Measurements from ENCODE around the gene KRTAP17-1.

The KRTAP17-1 gene

DNA sequence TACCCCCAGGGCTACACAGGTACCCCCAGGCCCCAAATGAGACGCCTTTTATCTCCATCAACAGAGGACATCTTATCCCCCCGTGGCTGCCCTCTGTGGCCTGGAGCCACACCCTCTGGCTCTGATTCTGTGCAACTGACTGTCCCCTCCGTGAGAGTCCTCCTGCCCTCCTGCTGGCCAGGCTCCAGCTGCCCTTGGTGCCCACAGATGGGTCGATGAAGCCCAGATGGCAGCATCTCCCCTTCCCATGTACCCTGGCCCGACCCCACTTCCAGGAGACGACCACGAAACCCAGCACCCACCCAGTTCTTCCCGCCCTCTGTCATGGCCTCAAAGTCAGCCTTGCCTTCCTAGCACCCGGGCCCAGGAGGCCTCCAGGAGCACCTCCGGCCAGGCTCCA is 9.6 kb upstream of the KRTAP17-1 start:
- Histone ChIP-seq H3K27ac (no peak overlapping the region), H3K4me3 (ENCODE audit: low read depth in 1 of 2, low read length in 1 of 2) (no peak overlapping the region), H3K9me3 (no peaks in the 10 kb centered on the region), H3K27me3 (no peaks in the 10 kb centered on the region), H3K4me1 (ENCODE audit: control insufficient read depth in 1 of 2, insufficient read depth in 1 of 2, low read depth in 1 of 2, low read length in 1 of 2) (peaks cover 7 to 8% of the 10 kb centered on the region in 2 experiments), H3K36me3 (no peaks in the 10 kb centered on the region)
- TF ChIP-seq, protein P1, sequence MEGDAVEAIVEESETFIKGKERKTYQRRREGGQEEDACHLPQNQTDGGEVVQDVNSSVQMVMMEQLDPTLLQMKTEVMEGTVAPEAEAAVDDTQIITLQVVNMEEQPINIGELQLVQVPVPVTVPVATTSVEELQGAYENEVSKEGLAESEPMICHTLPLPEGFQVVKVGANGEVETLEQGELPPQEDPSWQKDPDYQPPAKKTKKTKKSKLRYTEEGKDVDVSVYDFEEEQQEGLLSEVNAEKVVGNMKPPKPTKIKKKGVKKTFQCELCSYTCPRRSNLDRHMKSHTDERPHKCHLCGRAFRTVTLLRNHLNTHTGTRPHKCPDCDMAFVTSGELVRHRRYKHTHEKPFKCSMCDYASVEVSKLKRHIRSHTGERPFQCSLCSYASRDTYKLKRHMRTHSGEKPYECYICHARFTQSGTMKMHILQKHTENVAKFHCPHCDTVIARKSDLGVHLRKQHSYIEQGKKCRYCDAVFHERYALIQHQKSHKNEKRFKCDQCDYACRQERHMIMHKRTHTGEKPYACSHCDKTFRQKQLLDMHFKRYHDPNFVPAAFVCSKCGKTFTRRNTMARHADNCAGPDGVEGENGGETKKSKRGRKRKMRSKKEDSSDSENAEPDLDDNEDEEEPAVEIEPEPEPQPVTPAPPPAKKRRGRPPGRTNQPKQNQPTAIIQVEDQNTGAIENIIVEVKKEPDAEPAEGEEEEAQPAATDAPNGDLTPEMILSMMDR (IDR thresholded peaks at IDR 0.05), result no peak

GRCh38 chr17:41324180-41325075 is 8.9 kb upstream of the KRTAP17-1 start:
- H3K36me3 ChIP-seq, result no peaks in the 10 kb centered on the region
- H3K4me3 ChIP-seq (ENCODE audit: low read depth in 1 of 2, low read length in 1 of 2), result no peak overlapping the region
- TF ChIP-seq, protein P1 (IDR thresholded peaks at IDR 0.05), result no peak
- H3K27ac ChIP-seq, result no peak overlapping the region
- H3K27me3 ChIP-seq, result no peaks in the 10 kb centered on the region
- no peaks in the 10 kb centered on the region for H3K9me3 ChIP-seq
- H3K4me1 ChIP-seq (ENCODE audit: control insufficient read depth in 1 of 2, insufficient read depth in 1 of 2, low read depth in 1 of 2, low read length in 1 of 2), result peaks cover 7 to 8% of the 10 kb centered on the region in 2 experiments

DNA sequence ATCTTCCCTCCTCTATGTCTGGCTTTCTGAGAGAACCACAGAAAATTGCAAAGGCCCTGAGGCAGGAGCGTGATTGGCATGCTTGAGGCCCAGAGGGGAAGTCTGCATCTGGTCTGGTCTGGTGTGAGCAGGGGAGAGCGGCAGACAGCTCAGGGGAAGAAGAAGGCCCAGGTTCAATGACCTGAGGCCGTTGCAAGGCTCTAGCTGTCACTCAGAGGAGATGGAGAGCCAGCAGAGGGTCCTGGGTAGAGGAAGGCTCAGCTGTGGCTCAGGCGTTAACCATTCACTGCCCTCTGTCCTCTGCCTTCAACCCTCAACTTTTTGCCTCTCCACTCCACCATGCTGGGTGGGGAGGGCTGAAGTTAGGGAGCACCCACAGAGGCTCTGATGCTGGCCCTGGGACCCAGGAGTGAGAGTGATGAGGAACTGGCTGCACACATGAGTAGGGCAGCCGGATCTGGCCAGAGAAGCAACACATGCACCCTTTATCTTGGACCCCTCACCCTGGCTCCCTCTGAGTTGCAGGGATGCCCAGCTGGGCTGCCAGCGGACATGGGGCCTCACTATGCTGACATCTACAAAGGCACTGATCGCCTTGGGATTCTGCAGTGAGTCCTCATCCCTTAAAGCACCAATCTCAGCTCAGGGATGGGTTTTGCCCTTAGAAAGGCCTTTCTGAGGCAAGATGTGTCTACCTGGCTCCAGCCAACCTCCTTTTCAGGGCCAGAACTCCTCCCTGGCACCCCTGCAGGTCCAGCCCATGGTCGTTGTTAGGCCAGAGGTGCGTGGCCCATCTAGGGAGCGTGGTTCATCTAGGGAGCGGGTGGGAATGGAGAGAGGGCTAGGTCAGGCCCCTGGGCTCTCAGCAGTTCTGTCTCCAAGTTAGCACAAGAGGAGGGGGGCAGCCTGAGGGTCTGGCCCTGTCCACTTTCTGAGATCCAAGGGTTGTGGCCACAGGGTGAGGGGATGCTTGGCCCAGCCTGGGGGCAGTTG is 7.7 kb upstream of the KRTAP17-1 start:
- no peak overlapping the region for H3K27ac ChIP-seq
- H3K9me3 ChIP-seq, result no peaks in the 10 kb centered on the region
- H3K36me3 ChIP-seq, result no peaks in the 10 kb centered on the region
- H3K4me3 ChIP-seq (ENCODE audit: low read depth in 1 of 2, low read length in 1 of 2), result no peak overlapping the region
- TF ChIP-seq, protein P1 (IDR thresholded peaks at IDR 0.05), result no peak
- H3K27me3 ChIP-seq, result no peaks in the 10 kb centered on the region
- peaks cover 7 to 8% of the 10 kb centered on the region in 2 experiments for H3K4me1 ChIP-seq (ENCODE audit: control insufficient read depth in 1 of 2, insufficient read depth in 1 of 2, low read depth in 1 of 2, low read length in 1 of 2)

DNA sequence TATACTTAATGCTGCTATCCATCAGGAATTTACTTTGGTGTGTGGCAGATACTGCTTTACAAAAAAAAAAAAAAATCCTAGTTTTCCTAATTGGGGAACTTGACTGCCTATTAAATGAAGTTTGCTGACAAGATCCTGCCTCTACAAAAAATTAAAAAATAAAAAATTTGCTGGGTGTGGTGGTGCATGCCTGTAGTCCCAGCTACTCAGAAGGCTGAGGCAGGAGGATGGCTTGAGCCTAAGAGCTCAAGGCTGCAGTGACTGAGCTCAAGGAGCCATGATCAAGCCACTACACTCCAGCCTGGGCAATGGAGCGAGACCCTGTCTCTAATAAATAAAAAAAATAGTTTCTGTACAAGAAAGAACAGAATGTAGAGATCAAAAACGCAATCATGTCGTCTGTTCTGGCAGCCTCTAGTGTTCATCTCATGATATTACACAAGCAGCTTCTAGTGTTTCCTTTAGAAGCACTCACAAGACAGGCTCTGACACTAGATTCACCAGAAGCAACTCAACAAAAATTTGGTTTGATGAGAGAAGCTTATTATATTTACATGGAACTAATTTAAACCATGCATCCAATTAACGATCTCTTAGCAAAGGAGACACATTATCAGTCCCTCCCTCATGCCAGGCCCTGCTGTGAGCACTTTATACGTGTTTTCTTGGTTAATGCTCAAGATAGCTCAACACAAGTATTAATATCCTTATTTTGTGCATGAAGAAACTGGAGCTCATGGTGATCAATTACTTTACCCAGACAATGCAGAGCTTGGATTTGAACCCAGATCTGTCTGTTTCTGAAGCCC is 6.8 kb upstream of the KRTAP17-1 start:
- TF ChIP-seq, protein P1 (IDR thresholded peaks at IDR 0.05), result no peak
- Histone ChIP-seq H3K4me1 (ENCODE audit: control insufficient read depth in 1 of 2, insufficient read depth in 1 of 2, low read depth in 1 of 2, low read length in 1 of 2) (peaks cover 7 to 8% of the 10 kb centered on the region in 2 experiments), H3K4me3 (ENCODE audit: low read depth in 1 of 2, low read length in 1 of 2) (no peak overlapping the region), H3K27me3 (no peaks in the 10 kb centered on the region), H3K9me3 (no peaks in the 10 kb centered on the region), H3K36me3 (no peaks in the 10 kb centered on the region), H3K27ac (no peak overlapping the region)

GRCh38 chr17:41318231-41318630 is 2.7 kb upstream of the KRTAP17-1 start:
- Histone ChIP-seq H3K4me3 (ENCODE audit: low read depth in 1 of 2, low read length in 1 of 2) (no peak overlapping the region), H3K27me3 (no peaks in the 10 kb centered on the region), H3K27ac (no peak overlapping the region), H3K4me1 (ENCODE audit: control insufficient read depth in 1 of 2, insufficient read depth in 1 of 2, low read depth in 1 of 2, low read length in 1 of 2) (no peaks in the 10 kb centered on the region), H3K36me3 (no peaks in the 10 kb centered on the region), H3K9me3 (no peaks in the 10 kb centered on the region)
- TF ChIP-seq, protein P1 (IDR thresholded peaks at IDR 0.05), result no peak

Data from neutrophil (primary cell).